Measurements from ENCODE around the gene HECTD2.
A peak's percentile ranks its signal among the peaks of the same experiment; 100 is the strongest.

- TF ChIP-seq CTCF (IDR thresholded peaks at IDR 0.05), result no peak
- TF ChIP-seq POLR2A (IDR thresholded peaks at IDR 0.05), result peak in 1 of 2 donors; percentile 8
These were observed at the start of gene HECTD2 for GRCh38 chr10:91409869-91410637.

Measured in lower leg skin (tissue), 3 donors.